Omental fat pad (tissue), 4 donors: ENCODE results near the gene RBM11. TPM values are rescaled to one million over a fixed set of nuclear protein-coding genes. Genes with fewer than 3 reads are reported as not detected.

Source experiments
- ATAC-seq: fragments of 150-250 bp; one replicate; pipeline ENCODE4 v1.9.1; 2016; ENCODE audit warnings: mild to moderate bottlenecking, moderate library complexity; ENCODE audit not compliant: low FRiP score
- DNase-seq: peaks from one replicate; pipeline ENCODE4 v3.0.0-alpha.2; 2019; ENCODE audit warnings: low spot score
- CTCF ChIP-seq, 3 donors: fragments of 450-650 bp; IDR thresholded peaks; one replicate each; pipeline ENCODE4 v1.5.1; 2016 to 2017; ENCODE audit warnings: antibody characterized with exemption in 3 of 3, mild to moderate bottlenecking in 3 of 3, moderate library complexity in 2 of 3
- total RNA-seq, 4 donors: library from RNA; depleted of rRNA; stranded (reverse); fragments of >200 nt; gene quantifications; one replicate each; pipeline ENCODE4 v1.1.0, GENCODE V29; 2016

Gene RBM11
- total RNA-seq, 4 donors from 2014 or later, result 1.2 to 2.0 TPM; not detected in 2

- DNase-seq (no peak), ATAC-seq (no peak)
- no peak for TF ChIP-seq CTCF (IDR thresholded peaks at IDR 0.05)
These were observed 51.1 kb downstream of the RBM11 start for GRCh38 chr21:14267076-14267475.

- TF ChIP-seq CTCF (IDR thresholded peaks at IDR 0.05), result no peak
- DNase-seq (no peak), ATAC-seq (no peak)
These were observed 54.7 kb downstream of the RBM11 start for GRCh38 chr21:14270631-14271030.

GRCh38 chr21:14271053-14271452 is 55.1 kb downstream of the RBM11 start:
- DNase-seq, result no peak
- ATAC-seq, result no peak
- no peak for TF ChIP-seq CTCF (IDR thresholded peaks at IDR 0.05)

- DNase-seq, result no peak
- TF ChIP-seq CTCF (IDR thresholded peaks at IDR 0.05), result no peak
- no peak for ATAC-seq
These were observed 55.7 kb downstream of the RBM11 start for GRCh38 chr21:14271641-14272040.

GRCh38 chr21:14273736-14274538 is 58.0 kb downstream of the RBM11 start:
- DNase-seq, result peak; percentile 23
- ATAC-seq, result peak; percentile 80
- TF ChIP-seq CTCF (IDR thresholded peaks at IDR 0.05), result no peak

- no peak for TF ChIP-seq CTCF (IDR thresholded peaks at IDR 0.05)
- no peak for DNase-seq
- no peak for ATAC-seq
These were observed 59.8 kb downstream of the RBM11 start for GRCh38 chr21:14275702-14276205.

Other genes starting within 250 kb of the RBM11 start
- not detected for gene LIPI, start 5.2 kb upstream of the RBM11 start, total RNA-seq
- 10 to 100 TPM; 17.2 to 24.5 (median 20.0) TPM for gene HSPA13, start 167.0 kb downstream of the RBM11 start, total RNA-seq